Pancreas (tissue), 10 donors: Measurements from ENCODE around the gene TSPAN6. TPM values are rescaled to one million over a fixed set of nuclear protein-coding genes. Genes with fewer than 3 reads are reported as not detected.
A peak's percentile ranks its signal among the peaks of the same experiment; 100 is the strongest.

Experiments used
- ATAC-seq, 4 donors: fragments of 200-7000 bp; cut with Tn5 transposase; one replicate each; pipeline versions ENCODE4 v1.8.0 to v1.9.1; 2020; ENCODE audit warnings: mild to moderate bottlenecking in 4 of 4, moderate library complexity in 4 of 4
- DNase-seq, 6 donors: peaks; one replicate each; pipeline ENCODE4 v3.0.0-alpha.2; 2020
- FAIRE-seq: peaks from 2 replicates; lab custom pipeline; 2012; peaks lifted over from hg19 to GRCh38; lab: Jason Lieb, UNC
- H3K27ac ChIP-seq, 4 donors: fragments of 200-600 bp; sonication (generic); 1 replicate in 3 of 4; 2 replicates in 1 of 4; pipeline versions ENCODE4 v1.5.0 to v1.8.0; 2020
- H3K27me3 ChIP-seq, 4 donors: fragments of 200-600 bp; one replicate each; pipeline ENCODE4 v1.8.0; 2021
- H3K36me3 ChIP-seq, 3 donors: fragments of 200-600 bp; sonication (generic) in 1 of 3; one replicate each; pipeline versions ENCODE4 v1.5.0 to v1.8.0; 2020 to 2021
- H3K4me1 ChIP-seq, 3 donors: fragments of 200-600 bp; one replicate each; pipeline ENCODE4 v1.8.0; 2021
- H3K4me3 ChIP-seq, 4 donors: fragments of 200-600 bp; sonication (generic) in 2 of 4; one replicate each; pipeline versions ENCODE4 v1.5.0 to v1.8.0; 2020 to 2021
- H3K9me3 ChIP-seq, 4 donors: fragments of 200-600 bp; one replicate each; pipeline ENCODE4 v1.8.0; 2021
- CTCF ChIP-seq, 4 donors: fragments of 200-600 bp; sonication (generic) in 3 of 4; IDR thresholded peaks; one replicate each; pipeline versions ENCODE4 v1.5.0 to v1.8.0; 2021; ENCODE audit warnings: antibody characterized with exemption in 4 of 4
- WGBS, 2 donors: extraction: QIAGEN DNeasy Blood & Tissue Kit; methylation state at CpG; one replicate each; pipeline ENCODE4 v1.1.7; 2013; 5-methylcytosine and 5-hydroxymethylcytosine counted together
- intact Hi-C, 3 donors: fragments of 100-400 bp; cut with DNase I; formaldehyde crosslinking; loops; one replicate each; pipeline versions ENCODE4 v1.11.1 to v1.14.2; 2022
- polyA plus RNA-seq, 2 donors: library from polyadenylated mRNA; stranded (reverse); fragments of 200-250 nt; gene quantifications; one replicate each; pipeline ENCODE4 v1.2.3, GENCODE V29; 2013
- total RNA-seq, 6 donors: library from RNA; stranded (reverse); fragmentation: NEBNext Ultra II Directional in 4 of 6; extraction: Animal tissue kit (Norgen Biotek cat#: 25700) in 4 of 6; gene quantifications; one replicate each; pipeline versions ENCODE4 v1.2.1 to v1.2.4, GENCODE V29; 2021 to 2023
- donor health status: healthy with polysubstance abuse.
- donor health status: DM: no; HTN: no; CAD: no; lungs with moderate emphysema.
- donor health status: DM: no; HTN: no; CAD: no.
- donor health status: control.
- donor health status: control.
- donor health status: Bipolar disorder and iron deficiency.
- donor health status: DM: yes; HTN: yes; CAD: no.
- donor health status: DM: no; HTN: no; CAD: no.
- donor health status: DM: no; HTN: no; CAD: no.
- donor health status: DM: yes; HTN: yes; CAD: no.

The TSPAN6 gene
- total and polyA plus RNA-seq, 8 donors = 8.6 to 24.3 (median 12.2) TPM

GRCh38 chrX:100672966-100673365, 36.4 kb upstream of the TSPAN6 start:
- intact Hi-C loops = no loop called here
- no peak for FAIRE-seq
- DNase-seq = no peak

GRCh38 chrX:100663642-100664041, 27.0 kb upstream of the TSPAN6 start:
- DNase-seq (no peak), ATAC-seq (no peak), FAIRE-seq (no peak)
- no peaks in the 10 kb centered on the region for H3K9me3 ChIP-seq
- intact Hi-C loops = no loop called here
- 35 to 49% methylated on average over 2 of the region's 2 CpGs for WGBS, 2 donors
- H3K36me3 ChIP-seq = no peaks in the 10 kb centered on the region
- H3K4me3 ChIP-seq = no peak overlapping the region
- no peak overlapping the region for H3K27ac ChIP-seq
- TF ChIP-seq CTCF (IDR thresholded peaks at IDR 0.05) = no peak
- peaks cover 0 to 14% (median 2%) of the 10 kb centered on the region in 4 donors for H3K27me3 ChIP-seq
- H3K4me1 ChIP-seq = no peaks in the 10 kb centered on the region

More at GRCh38 chrX:100672966-100673365, 36.4 kb upstream of the TSPAN6 start:
- H3K9me3 ChIP-seq = no peaks in the 10 kb centered on the region
- no peaks in the 10 kb centered on the region for H3K36me3 ChIP-seq
- no peak overlapping the region for H3K27ac ChIP-seq
- ATAC-seq = no peak
- H3K4me3 ChIP-seq = no peak overlapping the region
- H3K27me3 ChIP-seq = no peaks in the 10 kb centered on the region
- H3K4me1 ChIP-seq = no peaks in the 10 kb centered on the region
- no peak for TF ChIP-seq CTCF (IDR thresholded peaks at IDR 0.05)
- WGBS, 2 donors = 75 to 79% methylated on average over 3 of the region's 3 CpGs

GRCh38 chrX:100662796-100663195, 26.2 kb upstream of the TSPAN6 start:
- H3K9me3 ChIP-seq = no peaks in the 10 kb centered on the region
- WGBS, 2 donors = 75 to 88% methylated on average over 4 of the region's 4 CpGs
- no peak for TF ChIP-seq CTCF (IDR thresholded peaks at IDR 0.05)
- ATAC-seq = no peak
- no peak for FAIRE-seq
- no peak overlapping the region for H3K27ac ChIP-seq
- DNase-seq = no peak
- H3K36me3 ChIP-seq = no peaks in the 10 kb centered on the region
- H3K27me3 ChIP-seq = peaks cover 0 to 14% (median 2%) of the 10 kb centered on the region in 4 donors
- intact Hi-C loops = no loop called here
- no peak overlapping the region for H3K4me3 ChIP-seq
- no peaks in the 10 kb centered on the region for H3K4me1 ChIP-seq

- no peak for TF ChIP-seq CTCF (IDR thresholded peaks at IDR 0.05)
- ATAC-seq (no peak), DNase-seq (no peak), FAIRE-seq (no peak)
- intact Hi-C loops = no loop called here
- no peaks in the 10 kb centered on the region for H3K9me3 ChIP-seq
- peaks cover 0 to 14% (median 2%) of the 10 kb centered on the region in 4 donors for H3K27me3 ChIP-seq
- H3K27ac ChIP-seq = no peak overlapping the region
- no peaks in the 10 kb centered on the region for H3K36me3 ChIP-seq
- 75 to 89% methylated on average over 13 of the region's 13 CpGs for WGBS, 2 donors
- H3K4me3 ChIP-seq = no peak overlapping the region
- no peaks in the 10 kb centered on the region for H3K4me1 ChIP-seq
Observed at GRCh38 chrX:100662170-100662569, 25.6 kb upstream of the TSPAN6 start.

GRCh38 chrX:100659431-100660137, 23.0 kb upstream of the TSPAN6 start:
- Histone ChIP-seq H3K4me1 (no peaks in the 10 kb centered on the region), H3K27ac (no peak overlapping the region), H3K9me3 (no peaks in the 10 kb centered on the region), H3K27me3 (peaks cover 0 to 21% (median 0%) of the 10 kb centered on the region in 4 donors), H3K4me3 (no peak overlapping the region), H3K36me3 (no peaks in the 10 kb centered on the region)
- WGBS, 2 donors = 61 to 72% methylated on average over 4 of the region's 4 CpGs
- DNase-seq = no peak
- intact Hi-C loops = no loop called here
- FAIRE-seq = peak; percentile 68
- no peak for ATAC-seq
- no peak for TF ChIP-seq CTCF (IDR thresholded peaks at IDR 0.05)
